ENCODE measurements around the gene ARL8A.

ARL8A gene

GRCh38 chr1:202189001-202189790, 44.7 kb upstream of the ARL8A start:
- Histone ChIP-seq H3K4me1 (ENCODE audit: insufficient read depth, low read length, poor library complexity, severe bottlenecking) (peaks cover 14% of the 10 kb centered on the region), H3K4me2 (ENCODE audit: low read depth, low read length, poor library complexity, severe bottlenecking) (no peak overlapping the region), H3F3A (ENCODE audit: low read depth) (no peaks in the 10 kb centered on the region), H3K36me3 (ENCODE audit: insufficient read depth, low read length) (no peaks in the 10 kb centered on the region), H3K4me3 (ENCODE audit: low read length, poor library complexity, severe bottlenecking) (no peak overlapping the region), H3K9me2 (replicated peaks; ENCODE audit: low read depth, low read length) (no peaks in the 10 kb centered on the region), H3K79me2 (ENCODE audit: insufficient read depth, low read length) (no peaks in the 10 kb centered on the region), H4K20me1 (ENCODE audit: insufficient read depth, low read length, poor library complexity, severe bottlenecking) (no peaks in the 10 kb centered on the region), H3K9ac (ENCODE audit: low read depth, low read length, poor library complexity, severe bottlenecking) (no peak overlapping the region), H3K27me3 (ENCODE audit: insufficient read depth, low read length, poor library complexity, severe bottlenecking) (no peaks in the 10 kb centered on the region), H2AFZ (ENCODE audit: low read length) (no peak overlapping the region), H3K9me3 (ENCODE audit: insufficient read depth, low read depth, low read length) (no peaks in the 10 kb centered on the region)
- TF ChIP-seq CTCF (conservative IDR thresholded peaks at IDR 0.05; ENCODE audit: low read length) (peak; percentile 66), EZH2phosphoT487 (IDR thresholded peaks at IDR 0.05; ENCODE audit: borderline replicate concordance) (no peak)

- Histone ChIP-seq H3K79me2 (ENCODE audit: insufficient read depth, low read length) (no peaks in the 10 kb centered on the region), H4K20me1 (ENCODE audit: insufficient read depth, low read length, poor library complexity, severe bottlenecking) (no peaks in the 10 kb centered on the region), H3K9me3 (ENCODE audit: insufficient read depth, low read depth, low read length) (no peaks in the 10 kb centered on the region), H3K9ac (ENCODE audit: low read depth, low read length, poor library complexity, severe bottlenecking) (no peak overlapping the region), H3K4me3 (ENCODE audit: low read length, poor library complexity, severe bottlenecking) (no peak overlapping the region), H3F3A (ENCODE audit: low read depth) (no peaks in the 10 kb centered on the region), H3K4me2 (ENCODE audit: low read depth, low read length, poor library complexity, severe bottlenecking) (no peak overlapping the region), H2AFZ (ENCODE audit: low read length) (no peak overlapping the region), H3K36me3 (ENCODE audit: insufficient read depth, low read length) (no peaks in the 10 kb centered on the region), H3K27me3 (ENCODE audit: insufficient read depth, low read length, poor library complexity, severe bottlenecking) (no peaks in the 10 kb centered on the region), H3K9me2 (replicated peaks; ENCODE audit: low read depth, low read length) (no peaks in the 10 kb centered on the region), H3K4me1 (ENCODE audit: insufficient read depth, low read length, poor library complexity, severe bottlenecking) (peaks cover 19% of the 10 kb centered on the region)
- TF ChIP-seq CTCF (conservative IDR thresholded peaks at IDR 0.05; ENCODE audit: low read length) (no peak), EZH2phosphoT487 (IDR thresholded peaks at IDR 0.05; ENCODE audit: borderline replicate concordance) (no peak)
Measured at GRCh38 chr1:202187697-202188407, 43.3 kb upstream of the ARL8A start.

- no peaks in the 10 kb centered on the region for H4K20me1 ChIP-seq (ENCODE audit: insufficient read depth, low read length, poor library complexity, severe bottlenecking)
- H3K9me2 ChIP-seq (replicated peaks; ENCODE audit: low read depth, low read length): no peaks in the 10 kb centered on the region
- no peaks in the 10 kb centered on the region for H3K9me3 ChIP-seq (ENCODE audit: insufficient read depth, low read depth, low read length)
- no peak overlapping the region for H3K9ac ChIP-seq (ENCODE audit: low read depth, low read length, poor library complexity, severe bottlenecking)
- H3F3A ChIP-seq (ENCODE audit: low read depth): no peaks in the 10 kb centered on the region
- H3K4me2 ChIP-seq (ENCODE audit: low read depth, low read length, poor library complexity, severe bottlenecking): no peak overlapping the region
- H3K4me1 ChIP-seq (ENCODE audit: insufficient read depth, low read length, poor library complexity, severe bottlenecking): peaks cover 19% of the 10 kb centered on the region
- H3K36me3 ChIP-seq (ENCODE audit: insufficient read depth, low read length): no peaks in the 10 kb centered on the region
- H3K4me3 ChIP-seq (ENCODE audit: low read length, poor library complexity, severe bottlenecking): no peak overlapping the region
- H3K79me2 ChIP-seq (ENCODE audit: insufficient read depth, low read length): no peaks in the 10 kb centered on the region
- no peak overlapping the region for H2AFZ ChIP-seq (ENCODE audit: low read length)
- no peaks in the 10 kb centered on the region for H3K27me3 ChIP-seq (ENCODE audit: insufficient read depth, low read length, poor library complexity, severe bottlenecking)
- TF ChIP-seq CTCF (conservative IDR thresholded peaks at IDR 0.05; ENCODE audit: low read length): no peak
- no peak for TF ChIP-seq EZH2phosphoT487 (IDR thresholded peaks at IDR 0.05; ENCODE audit: borderline replicate concordance)
Measured at GRCh38 chr1:202187041-202187671, 42.6 kb upstream of the ARL8A start.

All from Loucy (cell line).